SK-N-MC (cell line): Measurements from ENCODE around the gene HACD3.
"Not testable (repeated sequence)": the region's sequence is repeated elsewhere in the genome, so short reads cannot be mapped to it uniquely, and the experiment has no call there.

Experiments used
- DNase-seq: peaks from one replicate; pipeline ENCODE4 v3.0.0-alpha.2; 2011; ENCODE audit warnings: low read depth, low spot score
- H3K27ac ChIP-seq: fragments of 200-600 bp; sonication (generic); 2 replicates; pipeline ENCODE4 v1.5.1; 2016; ENCODE audit warnings: mixed run types
- H3K36me3 ChIP-seq: fragments of 200-600 bp; sonication (generic); 2 replicates; pipeline ENCODE4 v1.6.1; 2017; ENCODE audit warnings: antibody characterized with exemption, low read length, mixed read lengths; ENCODE audit not compliant: insufficient read depth
- H3K4me3 ChIP-seq: fragments of 200-600 bp; sonication (generic); 2 replicates; pipeline ENCODE4 v1.5.1; 2016
- H3K9ac ChIP-seq: fragments of 200-600 bp; sonication (generic); 2 replicates; pipeline ENCODE4 v1.8.0; 2017; ENCODE audit warnings: mixed run types, mixed read lengths; ENCODE audit not compliant: insufficient read length
- H3K9me3 ChIP-seq: fragments of 200-600 bp; sonication (generic); 2 replicates; pipeline ENCODE4 v1.6.1; 2017; ENCODE audit warnings: low read depth, mild to moderate bottlenecking, antibody characterized with exemption, low read length, moderate library complexity, mixed read lengths
- EZH2 ChIP-seq: fragments of 200-600 bp; sonication (generic); IDR thresholded peaks from one replicate; pipeline ENCODE4 v1.6.1; 2017; ENCODE audit warnings: antibody characterized with exemption
- FOXP2 ChIP-seq: optimal IDR thresholded peaks from 2 replicates; pipeline ENCODE3; 2011; ENCODE audit warnings: mild to moderate bottlenecking, moderate library complexity; ENCODE audit not compliant: insufficient read depth; ENCODE audit errors: extremely low read length, control extremely low read depth
- POLR2AphosphoS5 ChIP-seq: IDR thresholded peaks from 2 replicates; pipeline ENCODE4 v1.6.1; 2012; ENCODE audit warnings: mild to moderate bottlenecking, low read depth, low read length, borderline replicate concordance

Gene HACD3

DNA sequence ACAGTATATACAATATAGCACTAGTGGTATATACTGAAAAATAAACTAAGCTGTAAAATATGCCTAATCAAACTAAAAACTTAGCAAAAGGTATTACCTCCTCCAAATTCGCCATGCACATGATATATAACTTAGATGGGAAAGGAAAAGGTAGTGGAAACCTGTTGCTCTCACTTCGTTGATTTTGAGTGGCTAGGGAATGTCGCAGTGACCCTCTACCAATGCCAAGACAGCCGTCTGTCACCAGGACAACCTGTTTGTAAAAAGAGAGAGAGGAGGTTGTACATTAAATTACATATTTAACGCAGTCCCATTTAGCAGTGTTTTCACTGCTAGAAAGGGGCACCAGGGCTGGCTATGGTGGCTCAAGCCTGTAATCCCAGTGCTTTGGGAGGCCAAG is 69.4 kb downstream of the HACD3 start:
- H3K9ac ChIP-seq = no peak overlapping the region
- no peaks in the 10 kb centered on the region for H3K9me3 ChIP-seq
- H3K4me3 ChIP-seq = no peak overlapping the region
- no peak for DNase-seq
- no peak for TF ChIP-seq FOXP2
- H3K27ac ChIP-seq = no peak overlapping the region
- H3K36me3 ChIP-seq = peaks cover 50% of the 10 kb centered on the region

DNA sequence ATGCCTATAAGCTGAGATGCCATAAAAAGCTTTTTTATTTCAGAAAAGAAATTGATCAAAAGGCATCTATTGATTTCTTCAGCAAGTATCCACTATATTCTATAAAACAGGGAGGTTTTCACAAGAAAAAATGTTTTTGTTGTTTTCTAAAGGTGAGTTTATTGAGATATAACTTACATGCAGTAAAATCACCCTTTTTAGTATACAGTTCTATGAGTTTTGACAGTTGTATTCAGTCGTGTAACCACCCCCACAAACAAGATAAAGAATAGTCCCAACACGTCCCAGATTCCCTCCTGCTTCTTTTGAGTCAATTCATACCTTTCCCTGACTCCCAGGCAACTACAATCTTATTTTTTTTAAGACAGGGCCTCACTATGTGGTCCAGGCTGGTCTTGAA is 72.9 kb downstream of the HACD3 start:
- DNase-seq = no peak
- no peaks in the 10 kb centered on the region for H3K9me3 ChIP-seq
- peaks cover 25% of the 10 kb centered on the region for H3K36me3 ChIP-seq
- H3K27ac ChIP-seq = no peak overlapping the region
- TF ChIP-seq FOXP2 = no peak
- no peak for TF ChIP-seq EZH2
- H3K9ac ChIP-seq = no peak overlapping the region
- no peak overlapping the region for H3K4me3 ChIP-seq

DNA sequence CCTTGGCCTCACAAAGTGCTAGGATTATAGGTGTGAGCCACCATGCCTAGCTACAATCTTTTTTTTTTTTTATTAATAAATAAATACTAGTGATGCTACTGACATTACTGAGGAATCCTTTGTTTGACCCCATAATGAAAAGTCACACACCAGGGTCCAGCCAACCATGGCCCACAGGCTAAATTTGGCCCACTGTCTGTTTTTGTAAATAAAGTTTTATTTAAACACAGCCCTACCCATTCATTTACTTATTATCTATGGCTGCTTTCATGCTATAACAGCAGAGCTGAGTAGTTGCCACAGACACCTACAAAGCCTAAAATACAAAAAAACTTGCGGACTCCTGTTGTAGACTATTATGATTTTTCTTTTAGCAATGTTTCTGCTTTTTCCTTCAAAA is 73.3 kb downstream of the HACD3 start:
- no peak overlapping the region for H3K4me3 ChIP-seq
- peaks cover 21% of the 10 kb centered on the region for H3K36me3 ChIP-seq
- TF ChIP-seq FOXP2 = no peak
- no peak for TF ChIP-seq EZH2
- no peak for TF ChIP-seq POLR2AphosphoS5
- H3K27ac ChIP-seq = no peak overlapping the region
- H3K9me3 ChIP-seq = no peaks in the 10 kb centered on the region
- no peak overlapping the region for H3K9ac ChIP-seq
- DNase-seq = no peak

GRCh38 chr15:65610871-65611718 is 80.8 kb downstream of the HACD3 start, which contains the start of gene INTS14:
INTS14 (minus strand) TSS chr15:65611131; CDS start chr15:65607380, 3,751 bp downstream.
- Histone ChIP-seq H3K9ac (peak within 1 kb of the TSS; percentile 97), H3K36me3 (no peaks in the 10 kb centered on the region), H3K4me3 (peak within 1 kb of the TSS; percentile 94), H3K9me3 (no peaks in the 10 kb centered on the region), H3K27ac (peak within 1 kb of the TSS; percentile 78)
- TF ChIP-seq POLR2AphosphoS5 (peak; percentile 84), EZH2 (no peak)
- DNase-seq = peak; percentile 66

DNA sequence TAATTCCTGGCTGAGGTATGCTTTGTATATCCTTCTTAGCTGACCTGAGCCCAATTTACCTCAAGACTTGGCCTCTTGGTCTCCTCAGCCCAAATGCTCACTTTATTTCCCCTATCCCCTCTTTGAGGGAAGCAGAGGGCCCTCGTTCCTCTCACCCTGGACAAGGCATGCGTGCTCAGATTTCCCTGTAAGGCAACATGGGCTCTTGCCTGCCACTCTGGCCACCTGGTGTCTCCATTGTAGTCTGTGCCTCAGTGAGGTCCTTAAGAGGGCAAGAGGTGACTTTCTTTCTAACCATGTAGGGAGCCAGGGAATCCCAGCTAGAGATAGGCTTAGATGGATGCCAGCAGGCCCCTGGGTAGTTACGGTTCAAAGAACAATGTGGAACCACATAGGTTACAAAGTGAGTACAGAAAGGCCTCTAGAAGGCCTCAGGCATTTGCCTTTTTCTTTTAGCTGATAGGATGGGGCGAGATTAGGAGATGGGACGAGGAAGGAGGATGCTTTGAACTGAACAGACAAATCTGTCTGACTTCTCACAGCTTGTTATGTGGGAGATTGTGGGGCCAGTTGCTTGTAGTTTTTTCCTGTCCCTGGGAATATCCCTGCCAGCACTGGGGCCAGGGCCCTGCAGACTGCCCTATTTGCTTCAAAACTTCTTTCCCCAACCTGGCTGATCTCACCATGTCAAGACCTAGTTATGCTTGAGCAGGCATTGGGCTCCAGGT is 81.8 kb downstream of the HACD3 start:
- Histone ChIP-seq H3K4me3 (peak overlapping the region; percentile 94), H3K27ac (no peak overlapping the region), H3K36me3 (no peaks in the 10 kb centered on the region), H3K9ac (peak overlapping the region; percentile 96), H3K9me3 (no peaks in the 10 kb centered on the region)
- TF ChIP-seq POLR2AphosphoS5 (no peak), FOXP2 (no peak)
- DNase-seq = no peak

DNA sequence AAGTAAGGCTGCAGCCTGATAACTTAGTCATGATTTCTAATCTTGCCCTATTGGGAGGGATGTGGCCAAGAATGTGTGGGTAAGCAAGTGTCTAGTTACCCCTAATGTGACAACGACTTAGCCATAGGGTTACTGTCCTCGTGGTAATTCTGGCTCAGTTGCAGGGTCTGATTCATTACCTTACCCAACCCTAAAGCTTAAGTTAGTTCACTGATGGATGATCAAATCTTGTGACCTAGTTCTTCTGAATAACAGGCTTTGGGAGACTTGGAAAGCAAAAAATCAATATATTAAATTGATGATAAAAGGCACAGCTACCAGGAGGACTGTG is 82.3 kb downstream of the HACD3 start:
- no peak overlapping the region for H3K4me3 ChIP-seq
- TF ChIP-seq EZH2 (no peak), POLR2AphosphoS5 (no peak), FOXP2 (no peak)
- H3K9ac ChIP-seq = no peak overlapping the region
- no peak for DNase-seq
- H3K9me3 ChIP-seq = no peaks in the 10 kb centered on the region
- no peaks in the 10 kb centered on the region for H3K36me3 ChIP-seq
- no peak overlapping the region for H3K27ac ChIP-seq

DNA sequence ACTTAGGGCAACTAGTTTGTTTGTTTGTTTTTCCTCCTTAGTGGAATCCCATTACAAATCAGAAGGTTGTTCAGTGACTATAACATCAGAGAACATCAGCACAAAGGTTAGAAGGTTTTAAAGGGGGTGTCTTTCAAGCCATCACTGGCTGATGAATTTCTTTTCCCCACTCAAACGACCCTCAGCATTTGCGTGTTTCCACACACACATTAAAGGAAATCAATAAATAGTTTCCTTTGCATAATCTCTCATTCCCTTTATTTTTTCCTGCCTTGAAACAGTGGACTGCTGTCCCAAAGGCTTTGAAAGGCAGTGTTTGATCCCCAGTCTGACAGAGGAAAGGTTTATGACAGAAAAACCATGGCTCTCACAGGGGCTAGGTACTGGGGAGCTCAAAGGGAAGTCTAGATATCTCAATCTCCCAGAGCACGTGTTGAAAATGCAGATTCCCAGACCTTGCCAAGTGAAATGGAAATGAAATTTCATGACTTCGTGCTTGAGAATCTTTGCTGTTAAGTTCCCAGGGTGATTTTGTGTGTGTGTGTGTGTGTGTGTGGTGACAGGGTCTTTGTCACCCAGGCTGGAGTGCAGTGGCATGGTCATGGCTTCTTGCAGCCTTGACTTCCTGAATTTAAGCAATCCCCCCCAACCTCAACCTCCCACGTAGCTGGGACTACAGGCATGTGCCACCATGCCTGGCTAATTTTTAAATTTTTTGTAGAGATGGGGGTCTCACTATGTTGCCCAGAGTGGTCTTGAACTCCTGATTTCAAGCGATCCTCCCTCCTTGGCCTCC is 82.9 kb downstream of the HACD3 start:
- no peak for DNase-seq

GRCh38 chr15:65615887-65616286 is 85.6 kb downstream of the HACD3 start:
- not testable (repeated sequence) for H3K9me3 ChIP-seq, DNase-seq, H3K4me3 ChIP-seq, H3K9ac ChIP-seq, H3K27ac ChIP-seq, H3K36me3 ChIP-seq

More for the DNA sequence above, 82.9 kb downstream of the HACD3 start:
- Histone ChIP-seq H3K9me3 (no peaks in the 10 kb centered on the region), H3K27ac (no peak overlapping the region), H3K9ac (no peak overlapping the region), H3K4me3 (no peak overlapping the region), H3K36me3 (no peaks in the 10 kb centered on the region)
- no peak for TF ChIP-seq FOXP2
